ENCODE results near the gene CCDC80.

- TF ChIP-seq, protein P1, sequence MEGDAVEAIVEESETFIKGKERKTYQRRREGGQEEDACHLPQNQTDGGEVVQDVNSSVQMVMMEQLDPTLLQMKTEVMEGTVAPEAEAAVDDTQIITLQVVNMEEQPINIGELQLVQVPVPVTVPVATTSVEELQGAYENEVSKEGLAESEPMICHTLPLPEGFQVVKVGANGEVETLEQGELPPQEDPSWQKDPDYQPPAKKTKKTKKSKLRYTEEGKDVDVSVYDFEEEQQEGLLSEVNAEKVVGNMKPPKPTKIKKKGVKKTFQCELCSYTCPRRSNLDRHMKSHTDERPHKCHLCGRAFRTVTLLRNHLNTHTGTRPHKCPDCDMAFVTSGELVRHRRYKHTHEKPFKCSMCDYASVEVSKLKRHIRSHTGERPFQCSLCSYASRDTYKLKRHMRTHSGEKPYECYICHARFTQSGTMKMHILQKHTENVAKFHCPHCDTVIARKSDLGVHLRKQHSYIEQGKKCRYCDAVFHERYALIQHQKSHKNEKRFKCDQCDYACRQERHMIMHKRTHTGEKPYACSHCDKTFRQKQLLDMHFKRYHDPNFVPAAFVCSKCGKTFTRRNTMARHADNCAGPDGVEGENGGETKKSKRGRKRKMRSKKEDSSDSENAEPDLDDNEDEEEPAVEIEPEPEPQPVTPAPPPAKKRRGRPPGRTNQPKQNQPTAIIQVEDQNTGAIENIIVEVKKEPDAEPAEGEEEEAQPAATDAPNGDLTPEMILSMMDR (conservative IDR thresholded peaks at IDR 0.05; ENCODE audit: low read length), result no peak
- no peak for TF ChIP-seq EZH2phosphoT487 (IDR thresholded peaks at IDR 0.05; ENCODE audit: borderline replicate concordance, low read depth, low read length)
These were observed 61.2 kb downstream of the CCDC80 start for GRCh38 chr3:112579697-112580096.

Measured in OCI-LY7 (cell line).